ENCODE results near the gene EHMT2. TPM values are rescaled to one million over a fixed set of nuclear protein-coding genes. Genes with fewer than 3 reads are reported as not detected.

The EHMT2 gene
- polyA plus RNA-seq, 1 donor (not counting 4 experiments of a cell fraction or from before 2014, with no cell fraction given): 17.7 TPM

DNA sequence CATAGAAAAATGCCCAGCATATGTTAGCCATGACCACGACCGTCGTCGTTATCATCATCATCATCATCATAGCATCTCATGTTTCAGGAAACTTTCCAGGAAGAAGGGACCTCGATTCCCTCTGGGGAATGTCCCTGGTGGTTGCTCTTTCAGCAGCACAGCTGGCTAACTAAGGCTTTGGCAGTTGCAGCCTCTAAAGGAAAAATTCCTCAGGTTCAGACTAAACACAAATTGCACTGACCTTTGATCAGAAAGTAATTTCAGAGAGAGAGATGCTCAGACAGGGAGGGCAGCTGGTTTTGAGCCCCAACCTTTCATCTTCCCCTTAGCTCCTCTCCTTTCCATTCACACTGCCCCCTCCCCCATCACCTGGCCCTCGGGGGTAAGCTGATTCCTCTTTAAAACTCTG, 42.8 kb upstream of the EHMT2 start:
- TF ChIP-seq EZH2 (IDR thresholded peaks at IDR 0.05; ENCODE audit: low read length): no peak
- TF ChIP-seq, protein P1, sequence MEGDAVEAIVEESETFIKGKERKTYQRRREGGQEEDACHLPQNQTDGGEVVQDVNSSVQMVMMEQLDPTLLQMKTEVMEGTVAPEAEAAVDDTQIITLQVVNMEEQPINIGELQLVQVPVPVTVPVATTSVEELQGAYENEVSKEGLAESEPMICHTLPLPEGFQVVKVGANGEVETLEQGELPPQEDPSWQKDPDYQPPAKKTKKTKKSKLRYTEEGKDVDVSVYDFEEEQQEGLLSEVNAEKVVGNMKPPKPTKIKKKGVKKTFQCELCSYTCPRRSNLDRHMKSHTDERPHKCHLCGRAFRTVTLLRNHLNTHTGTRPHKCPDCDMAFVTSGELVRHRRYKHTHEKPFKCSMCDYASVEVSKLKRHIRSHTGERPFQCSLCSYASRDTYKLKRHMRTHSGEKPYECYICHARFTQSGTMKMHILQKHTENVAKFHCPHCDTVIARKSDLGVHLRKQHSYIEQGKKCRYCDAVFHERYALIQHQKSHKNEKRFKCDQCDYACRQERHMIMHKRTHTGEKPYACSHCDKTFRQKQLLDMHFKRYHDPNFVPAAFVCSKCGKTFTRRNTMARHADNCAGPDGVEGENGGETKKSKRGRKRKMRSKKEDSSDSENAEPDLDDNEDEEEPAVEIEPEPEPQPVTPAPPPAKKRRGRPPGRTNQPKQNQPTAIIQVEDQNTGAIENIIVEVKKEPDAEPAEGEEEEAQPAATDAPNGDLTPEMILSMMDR (optimal IDR thresholded peaks at IDR 0.05 in 1 of 3, IDR thresholded peaks at IDR 0.05 in 1 of 3, conservative IDR thresholded peaks at IDR 0.05 in 1 of 3; ENCODE audit: extremely low read depth in 1 of 3, insufficient read depth in 2 of 3, low read length in 3 of 3): no peak
- FAIRE-seq: no peak
- H3K36me3 ChIP-seq (ENCODE audit: control insufficient read depth in 2 of 2, extremely low read depth in 1 of 2, insufficient read depth in 2 of 2, low read length in 2 of 2): no peaks in the 10 kb centered on the region
- H3K9me1 ChIP-seq (ENCODE audit: control insufficient read depth, extremely low read depth, insufficient read depth, low read length): no peaks in the 10 kb centered on the region
- no peaks in the 10 kb centered on the region for H4K20me1 ChIP-seq (ENCODE audit: control insufficient read depth, extremely low read depth, insufficient read depth, low read length)
- dilution Hi-C loops (cut with MboI; ENCODE audit: extremely low pct_ligation_motif_present, low sequenced_read_pairs): no loop called here
- H3K27me3 ChIP-seq (ENCODE audit: control insufficient read depth, extremely low read depth, insufficient read depth, low read length): peaks cover 8% of the 10 kb centered on the region
- H3K4me2 ChIP-seq (ENCODE audit: control insufficient read depth, extremely low read depth, insufficient read depth, low read depth, low read length): no peak overlapping the region
- H3K4me1 ChIP-seq (ENCODE audit: control insufficient read depth, extremely low read depth, insufficient read depth, low read length): peaks cover 6% of the 10 kb centered on the region
- no peaks in the 10 kb centered on the region for H3K9me3 ChIP-seq (ENCODE audit: control insufficient read depth, low read depth, low read length)
- DNase-seq (ENCODE audit: low read depth, low spot score): no peak
- no peak overlapping the region for H3K27ac ChIP-seq (ENCODE audit: control insufficient read depth, insufficient read depth, low read length)
- H3K9ac ChIP-seq (ENCODE audit: control insufficient read depth, extremely low read depth, insufficient read depth, low read length): no peak overlapping the region
- no peak overlapping the region for H2AFZ ChIP-seq (ENCODE audit: control insufficient read depth, low read length)
- H3K4me3 ChIP-seq (ENCODE audit: control insufficient read depth in 2 of 3, extremely low read depth in 1 of 3, insufficient read depth in 2 of 3, low read depth in 1 of 3, low read length in 3 of 3): no peak overlapping the region
- H3K79me2 ChIP-seq (ENCODE audit: control insufficient read depth, insufficient read depth, low read length): no peaks in the 10 kb centered on the region

DNA sequence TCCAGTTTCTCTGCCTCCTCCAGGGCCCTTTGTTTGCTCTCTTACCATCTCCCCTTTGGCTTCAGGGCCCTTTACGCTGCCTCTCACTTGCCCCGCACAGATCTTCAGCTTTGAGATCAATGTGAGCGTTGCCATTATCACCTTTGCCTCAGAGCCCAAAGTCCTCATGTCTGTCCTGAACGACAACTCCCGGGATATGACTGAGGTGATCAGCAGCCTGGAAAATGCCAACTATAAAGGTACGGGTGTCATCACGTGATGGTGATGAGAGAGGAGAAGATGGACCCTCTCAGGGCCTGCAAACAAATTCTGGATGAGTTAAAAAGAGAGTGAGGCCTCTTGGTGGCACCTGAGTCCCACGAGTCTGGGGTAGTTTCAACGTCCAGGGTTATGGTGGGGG, 38.3 kb upstream of the EHMT2 start:
- dilution Hi-C loops (cut with MboI; ENCODE audit: extremely low pct_ligation_motif_present, low sequenced_read_pairs): no loop called here
- Histone ChIP-seq H3K9me1 (ENCODE audit: control insufficient read depth, extremely low read depth, insufficient read depth, low read length) (no peaks in the 10 kb centered on the region), H3K27ac (ENCODE audit: control insufficient read depth, insufficient read depth, low read length) (no peak overlapping the region), H3K4me2 (ENCODE audit: control insufficient read depth, extremely low read depth, insufficient read depth, low read depth, low read length) (no peak overlapping the region), H3K79me2 (ENCODE audit: control insufficient read depth, insufficient read depth, low read length) (no peaks in the 10 kb centered on the region), H3K27me3 (ENCODE audit: control insufficient read depth, extremely low read depth, insufficient read depth, low read length) (peaks cover 11% of the 10 kb centered on the region), H3K9ac (ENCODE audit: control insufficient read depth, extremely low read depth, insufficient read depth, low read length) (no peak overlapping the region), H3K4me3 (ENCODE audit: control insufficient read depth in 2 of 3, extremely low read depth in 1 of 3, insufficient read depth in 2 of 3, low read depth in 1 of 3, low read length in 3 of 3) (no peak overlapping the region), H3K9me3 (ENCODE audit: control insufficient read depth, low read depth, low read length) (no peaks in the 10 kb centered on the region), H2AFZ (ENCODE audit: control insufficient read depth, low read length) (no peak overlapping the region), H4K20me1 (ENCODE audit: control insufficient read depth, extremely low read depth, insufficient read depth, low read length) (no peaks in the 10 kb centered on the region), H3K4me1 (ENCODE audit: control insufficient read depth, extremely low read depth, insufficient read depth, low read length) (no peaks in the 10 kb centered on the region), H3K36me3 (ENCODE audit: control insufficient read depth in 2 of 2, extremely low read depth in 1 of 2, insufficient read depth in 2 of 2, low read length in 2 of 2) (no peaks in the 10 kb centered on the region)
- no peak for TF ChIP-seq EZH2 (IDR thresholded peaks at IDR 0.05; ENCODE audit: low read length)
- TF ChIP-seq, protein P1 (optimal IDR thresholded peaks at IDR 0.05 in 1 of 3, IDR thresholded peaks at IDR 0.05 in 1 of 3, conservative IDR thresholded peaks at IDR 0.05 in 1 of 3; ENCODE audit: extremely low read depth in 1 of 3, insufficient read depth in 2 of 3, low read length in 3 of 3): no peak
- DNase-seq (ENCODE audit: low read depth, low spot score) (no peak), FAIRE-seq (no peak)
